ENCODE data around the gene E2F3. TPM values are rescaled to one million over a fixed set of nuclear protein-coding genes. Genes with fewer than 3 reads are reported as not detected.

E2F3 gene
- total RNA-seq, 4 donors from 2014 or later: 9.4 to 15.8 (median 11.9) TPM

DNA sequence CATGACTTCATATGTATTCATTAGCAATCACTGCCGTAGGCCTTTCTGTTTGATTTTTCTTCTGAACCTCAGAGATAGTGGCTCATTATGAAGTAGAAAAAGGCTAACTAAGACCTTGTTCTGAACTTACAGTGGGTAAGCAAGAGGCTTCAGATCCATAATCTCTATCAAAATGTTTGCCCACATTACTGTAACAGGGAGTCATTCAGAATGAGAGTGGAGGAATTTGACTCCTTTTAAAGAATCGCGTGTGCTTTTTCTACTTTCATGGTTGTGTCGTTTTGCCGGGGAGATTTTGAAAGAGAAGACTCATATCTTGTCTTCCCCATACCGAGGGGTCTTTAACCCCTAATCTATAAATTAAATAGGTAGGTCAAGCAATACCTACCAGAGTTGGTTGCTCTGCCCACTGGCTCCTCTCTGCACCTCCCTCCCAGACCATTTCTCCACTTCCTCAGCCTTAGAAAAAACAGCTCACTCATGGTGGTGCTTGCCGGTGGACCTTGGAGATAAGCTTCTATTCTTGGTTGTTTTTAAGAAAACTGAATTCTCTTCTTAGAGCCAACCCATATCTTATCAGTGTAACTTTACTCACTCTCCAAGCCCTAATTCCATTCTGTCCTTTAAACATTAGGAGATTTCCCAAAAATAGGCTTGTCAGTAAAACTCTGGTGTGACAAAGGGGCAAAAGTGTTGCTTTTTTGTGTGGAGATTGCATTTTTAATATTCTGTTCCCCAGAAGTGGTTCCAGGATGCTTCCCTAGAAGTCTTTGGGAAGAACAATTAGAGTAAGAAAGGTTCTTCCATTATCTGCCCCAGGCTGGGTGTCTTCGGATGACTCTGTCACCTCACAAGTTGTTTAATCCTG, 56.6 kb downstream of the E2F3 start:
- TF ChIP-seq, protein P1, sequence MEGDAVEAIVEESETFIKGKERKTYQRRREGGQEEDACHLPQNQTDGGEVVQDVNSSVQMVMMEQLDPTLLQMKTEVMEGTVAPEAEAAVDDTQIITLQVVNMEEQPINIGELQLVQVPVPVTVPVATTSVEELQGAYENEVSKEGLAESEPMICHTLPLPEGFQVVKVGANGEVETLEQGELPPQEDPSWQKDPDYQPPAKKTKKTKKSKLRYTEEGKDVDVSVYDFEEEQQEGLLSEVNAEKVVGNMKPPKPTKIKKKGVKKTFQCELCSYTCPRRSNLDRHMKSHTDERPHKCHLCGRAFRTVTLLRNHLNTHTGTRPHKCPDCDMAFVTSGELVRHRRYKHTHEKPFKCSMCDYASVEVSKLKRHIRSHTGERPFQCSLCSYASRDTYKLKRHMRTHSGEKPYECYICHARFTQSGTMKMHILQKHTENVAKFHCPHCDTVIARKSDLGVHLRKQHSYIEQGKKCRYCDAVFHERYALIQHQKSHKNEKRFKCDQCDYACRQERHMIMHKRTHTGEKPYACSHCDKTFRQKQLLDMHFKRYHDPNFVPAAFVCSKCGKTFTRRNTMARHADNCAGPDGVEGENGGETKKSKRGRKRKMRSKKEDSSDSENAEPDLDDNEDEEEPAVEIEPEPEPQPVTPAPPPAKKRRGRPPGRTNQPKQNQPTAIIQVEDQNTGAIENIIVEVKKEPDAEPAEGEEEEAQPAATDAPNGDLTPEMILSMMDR (IDR thresholded peaks at IDR 0.05; ENCODE audit: low read depth): no peak

DNA sequence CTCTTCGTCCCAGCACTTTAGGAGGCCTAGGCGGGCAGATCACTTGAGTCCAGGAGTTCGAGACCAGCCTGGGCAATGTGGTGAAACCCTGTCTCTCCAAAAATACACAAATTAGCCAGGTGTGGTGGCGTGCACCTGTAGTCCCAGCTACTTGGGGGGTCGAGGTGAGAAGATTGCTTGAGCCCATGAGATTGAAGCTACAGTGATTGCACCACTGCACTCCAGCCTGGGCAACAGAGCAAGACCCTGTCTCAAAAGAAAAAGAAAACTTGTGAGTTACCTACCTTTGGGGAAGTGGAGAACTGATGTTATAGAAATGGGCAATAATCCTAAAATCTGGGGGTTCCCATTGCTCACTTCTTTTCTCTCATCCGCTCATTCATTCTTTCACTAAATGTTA, 58.0 kb downstream of the E2F3 start:
- TF ChIP-seq, protein P1 (IDR thresholded peaks at IDR 0.05; ENCODE audit: low read depth): no peak

DNA sequence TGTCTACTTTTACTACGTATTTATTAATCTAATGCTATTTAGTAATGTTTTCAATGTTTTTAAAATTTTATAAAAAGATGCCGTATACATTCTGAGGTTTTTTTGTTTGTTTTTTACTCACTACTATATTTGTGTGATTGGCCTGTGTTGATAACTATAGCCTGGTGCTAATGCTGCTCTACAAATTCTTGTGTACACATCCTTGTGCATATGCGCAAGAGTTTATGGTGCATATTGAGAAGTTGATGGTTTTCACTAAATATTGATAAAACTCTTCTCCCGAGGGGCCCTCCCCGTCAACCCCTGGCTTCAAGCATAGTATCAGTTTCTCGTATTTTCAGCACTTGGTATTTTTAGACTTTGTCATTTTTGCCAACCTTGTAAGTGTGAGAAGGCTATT, 59.9 kb downstream of the E2F3 start:
- TF ChIP-seq, protein P1 (IDR thresholded peaks at IDR 0.05; ENCODE audit: low read depth): no peak

DNA sequence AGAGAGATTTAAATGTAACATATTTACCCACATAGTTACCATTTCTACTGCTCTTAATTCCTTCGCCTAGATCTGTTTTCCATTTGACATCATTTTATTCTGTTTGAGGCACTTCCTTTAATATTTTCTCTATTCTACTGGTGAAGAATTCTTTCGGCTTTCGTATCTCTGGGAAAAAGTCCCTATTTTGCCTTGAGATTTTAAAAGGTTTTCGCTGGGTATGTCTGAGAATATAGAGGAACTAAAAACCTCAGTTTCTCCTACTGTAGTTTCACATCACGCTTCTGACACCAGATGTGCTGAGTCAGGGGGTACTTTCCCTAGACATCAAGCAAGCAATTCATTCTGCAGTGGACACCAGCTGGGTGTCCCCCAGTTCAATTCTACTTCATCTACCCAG, 61.7 kb downstream of the E2F3 start:
- TF ChIP-seq, protein P1 (IDR thresholded peaks at IDR 0.05; ENCODE audit: low read depth): no peak

DNA sequence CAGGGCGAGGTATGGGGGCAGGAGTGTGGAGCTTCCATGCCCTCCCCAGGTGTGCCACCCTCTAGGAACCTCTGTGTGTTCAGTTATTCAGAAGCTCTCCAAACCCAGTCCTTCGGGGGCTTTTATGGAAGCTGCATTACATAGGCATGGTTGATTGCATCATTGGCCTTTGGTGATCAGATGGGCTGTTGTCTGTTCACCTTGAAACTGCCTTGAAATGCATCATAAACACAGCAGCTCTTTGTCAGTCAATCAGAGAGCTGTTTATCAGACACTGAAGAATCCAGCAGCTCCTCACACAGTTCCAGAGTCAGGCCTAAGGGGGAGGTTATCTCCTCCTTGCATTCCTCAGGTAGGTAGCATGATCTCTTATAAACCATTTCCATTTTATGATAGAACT, 62.4 kb downstream of the E2F3 start:
- TF ChIP-seq, protein P1 (IDR thresholded peaks at IDR 0.05; ENCODE audit: low read depth): no peak

DNA sequence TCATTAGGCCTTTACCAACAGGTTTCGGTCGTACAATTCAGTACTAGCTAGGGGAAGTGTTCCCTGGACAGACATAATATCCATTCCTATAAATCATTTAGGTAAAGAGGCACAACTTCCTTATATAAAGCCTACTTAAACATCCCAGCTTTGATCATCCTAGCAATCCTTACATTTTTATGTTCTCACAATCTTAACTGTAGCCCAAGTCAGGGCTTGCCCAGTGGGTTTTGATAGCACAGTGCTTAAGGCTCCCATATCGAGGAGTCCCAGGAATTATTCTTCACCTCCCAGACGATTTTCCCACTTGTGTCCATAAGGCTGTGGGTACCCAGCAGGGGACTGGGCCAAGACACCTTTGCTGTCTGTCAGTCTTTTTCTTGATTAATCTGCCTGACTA, 63.2 kb downstream of the E2F3 start:
- TF ChIP-seq, protein P1 (IDR thresholded peaks at IDR 0.05; ENCODE audit: low read depth): no peak

DNA sequence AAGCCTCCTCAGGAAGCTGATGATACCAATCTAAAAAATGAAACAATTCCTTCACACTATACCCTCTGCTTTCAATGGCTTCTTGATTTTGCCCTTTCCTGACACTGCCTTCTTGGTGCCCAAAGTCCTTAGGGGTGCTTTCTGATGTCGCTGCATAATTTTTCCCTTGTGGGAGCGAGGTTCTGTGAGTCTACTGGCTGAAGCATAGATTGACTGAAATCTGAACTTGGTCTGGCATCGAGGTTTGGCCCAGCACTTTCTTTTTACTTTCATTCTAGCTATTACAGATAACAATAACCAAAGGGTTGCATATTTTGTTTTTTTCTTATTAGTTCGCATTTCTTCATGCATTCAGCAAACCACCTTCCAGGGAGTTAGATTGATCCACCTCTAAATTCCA, 65.8 kb downstream of the E2F3 start:
- TF ChIP-seq, protein P1 (IDR thresholded peaks at IDR 0.05; ENCODE audit: low read depth): no peak

Data from subcutaneous adipose tissue (tissue), 4 donors.